Measurements from ENCODE around the gene CEP152.

GRCh38 chr15:48851956-48852355 is 41.1 kb upstream of the CEP152 start:
- no peak for TF ChIP-seq CTCF (tag by site-specific recombination; IDR thresholded peaks at IDR 0.05)
- TF ChIP-seq ZNF202 (tag by site-specific recombination; IDR thresholded peaks at IDR 0.05; ENCODE audit: borderline replicate concordance) = no peak
- TF ChIP-seq ZNF585B (tag by site-specific recombination; IDR thresholded peaks at IDR 0.05) = no peak
- no peak for TF ChIP-seq TCF7L2 (IDR thresholded peaks at IDR 0.05; ENCODE audit: borderline replicate concordance, low read depth, low read length)
- TF ChIP-seq ZNF274 (IDR thresholded peaks at IDR 0.05; ENCODE audit: low read length) = no peak
- TF ChIP-seq ZNF274 (tag by site-specific recombination; IDR thresholded peaks at IDR 0.05; ENCODE audit: borderline replicate concordance) = no peak
- TF ChIP-seq ZNF558 (tag by site-specific recombination; IDR thresholded peaks at IDR 0.05) = no peak

All from HEK293 (cell line).